Lower leg skin (tissue), 4 donors: ENCODE data around the gene JMJD1C. TPM values are rescaled to one million over a fixed set of nuclear protein-coding genes. Genes with fewer than 3 reads are reported as not detected.

ENCODE experiments used
- DNase-seq, 2 donors: peaks; one replicate each; pipeline ENCODE4 v3.0.0-alpha.2; 2019; ENCODE audit warnings: low spot score in 2 of 2
- H3K4me3 ChIP-seq: fragments of 200-600 bp; sonication (generic); 2 replicates; pipeline ENCODE4 v1.5.1; 2017; ENCODE audit warnings: mild to moderate bottlenecking, low read depth; ENCODE audit not compliant: poor library complexity, severe bottlenecking
- CTCF ChIP-seq, 3 donors: fragments of 450-650 bp; IDR thresholded peaks; one replicate each; pipeline ENCODE4 v1.5.1; 2016; ENCODE audit warnings: antibody characterized with exemption in 3 of 3, mild to moderate bottlenecking in 3 of 3, moderate library complexity in 2 of 3
- POLR2A ChIP-seq, 2 donors: fragments of 450-650 bp; IDR thresholded peaks; one replicate each; pipeline ENCODE4 v1.6.1; 2016 to 2017; ENCODE audit warnings: antibody characterized with exemption in 2 of 2, mild to moderate bottlenecking in 1 of 2, moderate library complexity in 1 of 2
- WGBS, 2 donors: methylation state at CpG; one replicate each; pipeline ENCODE4 v1.1.5; 2018; 5-methylcytosine and 5-hydroxymethylcytosine counted together
- intact Hi-C: fragments of 100-400 bp; cut with DNase I; formaldehyde crosslinking; loops from one replicate; pipeline ENCODE4 v1.15.0; 2023; ENCODE audit warnings: low total_unique reads
- total RNA-seq, 4 donors: library from RNA; depleted of rRNA; stranded (reverse); fragments of >200 nt; gene quantifications; one replicate each; pipeline ENCODE4 v1.1.0, GENCODE V29; 2016

Gene JMJD1C
- total RNA-seq, 4 donors from 2014 or later, result 82.0 to 92.5 (median 84.9) TPM

GRCh38 chr10:63438506-63439498 lies 27.0 kb downstream of the JMJD1C start:
- 80 to 81% methylated on average over 8 of the region's 8 CpGs for WGBS, 2 donors
- DNase-seq, result no peak
- intact Hi-C loops, result no loop called here
- no peak for TF ChIP-seq CTCF (IDR thresholded peaks at IDR 0.05)
- TF ChIP-seq POLR2A (IDR thresholded peaks at IDR 0.05), result no peak
- no peak overlapping the region for H3K4me3 ChIP-seq

GRCh38 chr10:63437116-63437949 lies 28.4 kb downstream of the JMJD1C start:
- H3K4me3 ChIP-seq, result no peak overlapping the region
- TF ChIP-seq CTCF (IDR thresholded peaks at IDR 0.05) (no peak), POLR2A (IDR thresholded peaks at IDR 0.05) (no peak)
- intact Hi-C loops, result no loop called here
- no peak for DNase-seq
- 86 to 87% methylated on average over 2 of the region's 2 CpGs for WGBS, 2 donors

- 100% methylated on average over 1 of the region's 1 CpG for WGBS, 2 donors
- TF ChIP-seq POLR2A (IDR thresholded peaks at IDR 0.05), result no peak
- TF ChIP-seq CTCF (IDR thresholded peaks at IDR 0.05), result no peak
- H3K4me3 ChIP-seq, result no peak overlapping the region
- intact Hi-C loops, result no loop called here
- no peak for DNase-seq
These were observed 29.6 kb downstream of the JMJD1C start for GRCh38 chr10:63436225-63436624.

- no peak overlapping the region for H3K4me3 ChIP-seq
- intact Hi-C loops, result no loop called here
- DNase-seq, result no peak
- WGBS, 2 donors, result 76 to 79% methylated on average over 13 of the region's 13 CpGs
- no peak for TF ChIP-seq CTCF (IDR thresholded peaks at IDR 0.05)
- TF ChIP-seq POLR2A (IDR thresholded peaks at IDR 0.05), result no peak
These were observed 30.6 kb downstream of the JMJD1C start for GRCh38 chr10:63434866-63435854.
